HG03280 (cell line): ENCODE measurements around the gene COL6A3.
"Not testable (repeated sequence)": the region's sequence is repeated elsewhere in the genome, so short reads cannot be mapped to it uniquely, and the experiment has no call there.

Experiments used
- ATAC-seq: cut with Tn5 transposase; IDR thresholded peaks from one replicate; pipeline ENCODE4 v1.9.1; 2021; ENCODE audit warnings: mild to moderate bottlenecking, moderate library complexity; ENCODE audit not compliant: unreplicated experiment

Gene COL6A3

GRCh38 chr2:237384672-237385020, 29.3 kb downstream of the COL6A3 start:
- ATAC-seq, result no peak

GRCh38 chr2:237383991-237384671, 29.8 kb downstream of the COL6A3 start:
- ATAC-seq, result no peak

- ATAC-seq, result no peak
Observed at GRCh38 chr2:237380768-237381167, 33.2 kb downstream of the COL6A3 start.

GRCh38 chr2:237379636-237380035, 34.3 kb downstream of the COL6A3 start:
- no peak for ATAC-seq

- ATAC-seq, result no peak
Observed at GRCh38 chr2:237378650-237379049, 35.3 kb downstream of the COL6A3 start.

- ATAC-seq, result no peak
Observed at GRCh38 chr2:237374284-237375060, 39.5 kb downstream of the COL6A3 start.

GRCh38 chr2:237371856-237372255, 42.1 kb downstream of the COL6A3 start:
- no peak for ATAC-seq

- ATAC-seq, result no peak
Observed at GRCh38 chr2:237365671-237366070, 48.3 kb downstream of the COL6A3 start.

- ATAC-seq, result no peak
Observed at GRCh38 chr2:237364655-237365054, 49.3 kb downstream of the COL6A3 start.

- no peak for ATAC-seq
Observed at GRCh38 chr2:237361194-237362004, 52.6 kb downstream of the COL6A3 start.

GRCh38 chr2:237359894-237360780, 53.8 kb downstream of the COL6A3 start:
- no peak for ATAC-seq

- ATAC-seq, result no peak
Observed at GRCh38 chr2:237359518-237359840, 54.5 kb downstream of the COL6A3 start.

- no peak for ATAC-seq
Observed at GRCh38 chr2:237358721-237359517, 55.0 kb downstream of the COL6A3 start.

- no peak for ATAC-seq
Observed at GRCh38 chr2:237355701-237356100, 58.3 kb downstream of the COL6A3 start.

GRCh38 chr2:237354892-237355291, 59.1 kb downstream of the COL6A3 start:
- ATAC-seq, result no peak

- not testable (repeated sequence) for ATAC-seq
Observed at GRCh38 chr2:237354172-237354571, 59.8 kb downstream of the COL6A3 start.

- ATAC-seq, result no peak
Observed at GRCh38 chr2:237353215-237353614, 60.7 kb downstream of the COL6A3 start.

- no peak for ATAC-seq
Observed at GRCh38 chr2:237352279-237352845, 61.6 kb downstream of the COL6A3 start.

GRCh38 chr2:237351796-237352195, 62.2 kb downstream of the COL6A3 start:
- no peak for ATAC-seq

- ATAC-seq, result no peak
Observed at GRCh38 chr2:237351046-237351445, 62.9 kb downstream of the COL6A3 start.
